Measurements from ENCODE around the gene USP6.

DNA sequence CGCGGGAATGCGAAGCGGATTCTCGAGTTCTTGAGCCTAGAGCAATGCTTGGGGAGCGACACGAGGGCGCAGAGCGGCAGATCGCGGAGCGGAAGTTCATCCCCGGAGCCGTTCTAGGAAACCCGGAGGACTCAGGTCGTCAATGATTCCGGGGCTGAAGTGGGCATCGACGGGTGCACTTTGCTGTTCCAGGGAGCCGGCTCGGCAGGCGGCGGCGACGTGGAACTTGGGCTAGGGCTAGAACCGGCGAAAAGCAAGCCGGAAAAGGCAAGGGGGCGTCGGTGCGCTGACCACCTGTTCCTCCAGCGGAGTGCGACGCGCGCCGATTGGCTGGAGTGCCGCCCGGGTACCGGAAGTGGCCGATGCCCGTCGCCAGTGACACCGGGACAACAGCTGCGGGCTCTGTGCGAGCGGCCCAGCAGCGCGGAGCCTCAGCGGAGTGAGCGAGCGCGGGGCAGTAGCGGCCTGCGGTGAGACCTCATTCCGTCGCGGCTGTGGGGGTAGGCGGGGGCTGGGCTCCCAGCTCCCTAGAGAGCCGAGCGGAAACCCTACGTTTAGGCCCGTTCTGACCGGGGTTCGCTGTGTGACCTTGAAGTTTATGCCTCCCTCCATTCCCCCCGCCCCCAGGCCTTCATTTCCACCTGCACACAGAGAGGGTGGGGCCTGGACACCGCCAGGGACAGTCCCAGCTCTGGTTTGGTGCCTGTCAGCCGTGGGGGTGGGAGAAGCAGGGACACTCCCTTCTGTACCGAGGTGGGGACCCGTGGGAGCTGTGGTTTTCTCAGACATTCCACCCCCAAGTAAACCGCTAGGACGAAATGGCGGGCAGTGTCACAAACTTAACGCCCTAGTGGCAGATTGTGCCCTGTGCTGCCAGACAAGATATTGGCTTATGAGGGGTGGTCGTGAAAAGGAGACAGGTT is 37.5 kb upstream of the USP6 start, which contains the start of gene ZFP3:
- TF ChIP-seq, protein P1, sequence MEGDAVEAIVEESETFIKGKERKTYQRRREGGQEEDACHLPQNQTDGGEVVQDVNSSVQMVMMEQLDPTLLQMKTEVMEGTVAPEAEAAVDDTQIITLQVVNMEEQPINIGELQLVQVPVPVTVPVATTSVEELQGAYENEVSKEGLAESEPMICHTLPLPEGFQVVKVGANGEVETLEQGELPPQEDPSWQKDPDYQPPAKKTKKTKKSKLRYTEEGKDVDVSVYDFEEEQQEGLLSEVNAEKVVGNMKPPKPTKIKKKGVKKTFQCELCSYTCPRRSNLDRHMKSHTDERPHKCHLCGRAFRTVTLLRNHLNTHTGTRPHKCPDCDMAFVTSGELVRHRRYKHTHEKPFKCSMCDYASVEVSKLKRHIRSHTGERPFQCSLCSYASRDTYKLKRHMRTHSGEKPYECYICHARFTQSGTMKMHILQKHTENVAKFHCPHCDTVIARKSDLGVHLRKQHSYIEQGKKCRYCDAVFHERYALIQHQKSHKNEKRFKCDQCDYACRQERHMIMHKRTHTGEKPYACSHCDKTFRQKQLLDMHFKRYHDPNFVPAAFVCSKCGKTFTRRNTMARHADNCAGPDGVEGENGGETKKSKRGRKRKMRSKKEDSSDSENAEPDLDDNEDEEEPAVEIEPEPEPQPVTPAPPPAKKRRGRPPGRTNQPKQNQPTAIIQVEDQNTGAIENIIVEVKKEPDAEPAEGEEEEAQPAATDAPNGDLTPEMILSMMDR (IDR thresholded peaks at IDR 0.05) = no peak
- TF ChIP-seq JUNB (IDR thresholded peaks at IDR 0.05) = no peak
- TF ChIP-seq MYC (IDR thresholded peaks at IDR 0.05; ENCODE audit: borderline replicate concordance, low read length) = no peak; the same call in 1 of the 2 replicates
- TF ChIP-seq, protein P2, sequence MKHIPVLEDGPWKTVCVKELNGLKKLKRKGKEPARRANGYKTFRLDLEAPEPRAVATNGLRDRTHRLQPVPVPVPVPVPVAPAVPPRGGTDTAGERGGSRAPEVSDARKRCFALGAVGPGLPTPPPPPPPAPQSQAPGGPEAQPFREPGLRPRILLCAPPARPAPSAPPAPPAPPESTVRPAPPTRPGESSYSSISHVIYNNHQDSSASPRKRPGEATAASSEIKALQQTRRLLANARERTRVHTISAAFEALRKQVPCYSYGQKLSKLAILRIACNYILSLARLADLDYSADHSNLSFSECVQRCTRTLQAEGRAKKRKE (CRISPR knock-in tag; IDR thresholded peaks at IDR 0.05; ENCODE audit: low read depth) = peak; percentile 45; the same call in 1 of the 2 replicates
- TF ChIP-seq SMC3 (IDR thresholded peaks at IDR 0.05) = no peak
